ENCODE measurements around the gene PWP1.
"Not testable (repeated sequence)": the region's sequence is repeated elsewhere in the genome, so short reads cannot be mapped to it uniquely, and the experiment has no call there.

DNA sequence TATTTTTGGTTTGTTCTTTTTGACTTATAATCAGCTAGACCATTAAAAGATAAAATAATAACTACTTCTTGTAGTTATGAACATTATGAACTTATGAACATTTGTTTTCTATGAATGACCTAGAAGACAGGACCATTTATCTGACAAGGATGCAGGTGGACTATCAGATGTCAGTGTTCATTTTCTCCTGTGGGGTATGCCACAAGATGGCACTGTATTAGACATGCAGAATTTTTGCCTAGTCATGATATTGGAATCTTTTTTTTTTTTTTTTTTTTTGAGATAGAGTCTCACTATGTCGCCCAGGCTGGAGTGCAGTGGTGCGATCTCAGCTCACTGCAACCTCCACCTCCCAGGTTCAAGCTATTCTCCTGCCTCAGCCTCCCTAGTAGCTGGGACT, 10.2 kb downstream of the PWP1 start:
- TF ChIP-seq, protein P1, sequence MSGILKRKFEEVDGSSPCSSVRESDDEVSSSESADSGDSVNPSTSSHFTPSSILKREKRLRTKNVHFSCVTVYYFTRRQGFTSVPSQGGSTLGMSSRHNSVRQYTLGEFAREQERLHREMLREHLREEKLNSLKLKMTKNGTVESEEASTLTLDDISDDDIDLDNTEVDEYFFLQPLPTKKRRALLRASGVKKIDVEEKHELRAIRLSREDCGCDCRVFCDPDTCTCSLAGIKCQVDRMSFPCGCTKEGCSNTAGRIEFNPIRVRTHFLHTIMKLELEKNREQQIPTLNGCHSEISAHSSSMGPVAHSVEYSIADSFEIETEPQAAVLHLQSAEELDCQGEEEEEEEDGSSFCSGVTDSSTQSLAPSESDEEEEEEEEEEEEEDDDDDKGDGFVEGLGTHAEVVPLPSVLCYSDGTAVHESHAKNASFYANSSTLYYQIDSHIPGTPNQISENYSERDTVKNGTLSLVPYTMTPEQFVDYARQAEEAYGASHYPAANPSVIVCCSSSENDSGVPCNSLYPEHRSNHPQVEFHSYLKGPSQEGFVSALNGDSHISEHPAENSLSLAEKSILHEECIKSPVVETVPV (CRISPR knock-in tag; IDR thresholded peaks at IDR 0.05) = not testable (repeated sequence)
- TF ChIP-seq, protein P2, sequence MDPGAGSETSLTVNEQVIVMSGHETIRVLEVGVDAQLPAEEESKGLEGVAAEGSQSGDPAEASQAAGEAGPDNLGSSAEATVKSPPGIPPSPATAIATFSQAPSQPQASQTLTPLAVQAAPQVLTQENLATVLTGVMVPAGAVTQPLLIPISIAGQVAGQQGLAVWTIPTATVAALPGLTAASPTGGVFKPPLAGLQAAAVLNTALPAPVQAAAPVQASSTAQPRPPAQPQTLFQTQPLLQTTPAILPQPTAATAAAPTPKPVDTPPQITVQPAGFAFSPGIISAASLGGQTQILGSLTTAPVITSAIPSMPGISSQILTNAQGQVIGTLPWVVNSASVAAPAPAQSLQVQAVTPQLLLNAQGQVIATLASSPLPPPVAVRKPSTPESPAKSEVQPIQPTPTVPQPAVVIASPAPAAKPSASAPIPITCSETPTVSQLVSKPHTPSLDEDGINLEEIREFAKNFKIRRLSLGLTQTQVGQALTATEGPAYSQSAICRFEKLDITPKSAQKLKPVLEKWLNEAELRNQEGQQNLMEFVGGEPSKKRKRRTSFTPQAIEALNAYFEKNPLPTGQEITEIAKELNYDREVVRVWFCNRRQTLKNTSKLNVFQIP (CRISPR knock-in tag; IDR thresholded peaks at IDR 0.05; ENCODE audit: borderline replicate concordance, low read depth) = not testable (repeated sequence)
- TF ChIP-seq, protein P3, sequence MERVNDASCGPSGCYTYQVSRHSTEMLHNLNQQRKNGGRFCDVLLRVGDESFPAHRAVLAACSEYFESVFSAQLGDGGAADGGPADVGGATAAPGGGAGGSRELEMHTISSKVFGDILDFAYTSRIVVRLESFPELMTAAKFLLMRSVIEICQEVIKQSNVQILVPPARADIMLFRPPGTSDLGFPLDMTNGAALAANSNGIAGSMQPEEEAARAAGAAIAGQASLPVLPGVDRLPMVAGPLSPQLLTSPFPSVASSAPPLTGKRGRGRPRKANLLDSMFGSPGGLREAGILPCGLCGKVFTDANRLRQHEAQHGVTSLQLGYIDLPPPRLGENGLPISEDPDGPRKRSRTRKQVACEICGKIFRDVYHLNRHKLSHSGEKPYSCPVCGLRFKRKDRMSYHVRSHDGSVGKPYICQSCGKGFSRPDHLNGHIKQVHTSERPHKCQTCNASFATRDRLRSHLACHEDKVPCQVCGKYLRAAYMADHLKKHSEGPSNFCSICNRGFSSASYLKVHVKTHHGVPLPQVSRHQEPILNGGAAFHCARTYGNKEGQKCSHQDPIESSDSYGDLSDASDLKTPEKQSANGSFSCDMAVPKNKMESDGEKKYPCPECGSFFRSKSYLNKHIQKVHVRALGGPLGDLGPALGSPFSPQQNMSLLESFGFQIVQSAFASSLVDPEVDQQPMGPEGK (CRISPR knock-in tag; IDR thresholded peaks at IDR 0.05; ENCODE audit: borderline replicate concordance) = not testable (repeated sequence)
- TF ChIP-seq, protein P4, sequence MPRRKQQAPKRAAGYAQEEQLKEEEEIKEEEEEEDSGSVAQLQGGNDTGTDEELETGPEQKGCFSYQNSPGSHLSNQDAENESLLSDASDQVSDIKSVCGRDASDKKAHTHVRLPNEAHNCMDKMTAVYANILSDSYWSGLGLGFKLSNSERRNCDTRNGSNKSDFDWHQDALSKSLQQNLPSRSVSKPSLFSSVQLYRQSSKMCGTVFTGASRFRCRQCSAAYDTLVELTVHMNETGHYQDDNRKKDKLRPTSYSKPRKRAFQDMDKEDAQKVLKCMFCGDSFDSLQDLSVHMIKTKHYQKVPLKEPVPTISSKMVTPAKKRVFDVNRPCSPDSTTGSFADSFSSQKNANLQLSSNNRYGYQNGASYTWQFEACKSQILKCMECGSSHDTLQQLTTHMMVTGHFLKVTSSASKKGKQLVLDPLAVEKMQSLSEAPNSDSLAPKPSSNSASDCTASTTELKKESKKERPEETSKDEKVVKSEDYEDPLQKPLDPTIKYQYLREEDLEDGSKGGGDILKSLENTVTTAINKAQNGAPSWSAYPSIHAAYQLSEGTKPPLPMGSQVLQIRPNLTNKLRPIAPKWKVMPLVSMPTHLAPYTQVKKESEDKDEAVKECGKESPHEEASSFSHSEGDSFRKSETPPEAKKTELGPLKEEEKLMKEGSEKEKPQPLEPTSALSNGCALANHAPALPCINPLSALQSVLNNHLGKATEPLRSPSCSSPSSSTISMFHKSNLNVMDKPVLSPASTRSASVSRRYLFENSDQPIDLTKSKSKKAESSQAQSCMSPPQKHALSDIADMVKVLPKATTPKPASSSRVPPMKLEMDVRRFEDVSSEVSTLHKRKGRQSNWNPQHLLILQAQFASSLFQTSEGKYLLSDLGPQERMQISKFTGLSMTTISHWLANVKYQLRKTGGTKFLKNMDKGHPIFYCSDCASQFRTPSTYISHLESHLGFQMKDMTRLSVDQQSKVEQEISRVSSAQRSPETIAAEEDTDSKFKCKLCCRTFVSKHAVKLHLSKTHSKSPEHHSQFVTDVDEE (CRISPR knock-in tag; IDR thresholded peaks at IDR 0.05) = not testable (repeated sequence)
- not testable (repeated sequence) for TF ChIP-seq ARNTL (CRISPR knock-in tag; IDR thresholded peaks at IDR 0.05; ENCODE audit: borderline replicate concordance, low read depth); ZFP30 (CRISPR knock-in tag; IDR thresholded peaks at IDR 0.05); ZNF565 (CRISPR knock-in tag; conservative IDR thresholded peaks at IDR 0.05; ENCODE audit: low read depth); GLIS3 (CRISPR knock-in tag; IDR thresholded peaks at IDR 0.05); ZFP3 (CRISPR knock-in tag; IDR thresholded peaks at IDR 0.05); ISL1 (CRISPR knock-in tag; IDR thresholded peaks at IDR 0.05); ZNF8 (CRISPR knock-in tag; IDR thresholded peaks at IDR 0.05); TOX (CRISPR knock-in tag; IDR thresholded peaks at IDR 0.05; ENCODE audit: borderline replicate concordance); BACH2 (CRISPR knock-in tag; IDR thresholded peaks at IDR 0.05; ENCODE audit: borderline replicate concordance)
- TF ChIP-seq, protein P5, sequence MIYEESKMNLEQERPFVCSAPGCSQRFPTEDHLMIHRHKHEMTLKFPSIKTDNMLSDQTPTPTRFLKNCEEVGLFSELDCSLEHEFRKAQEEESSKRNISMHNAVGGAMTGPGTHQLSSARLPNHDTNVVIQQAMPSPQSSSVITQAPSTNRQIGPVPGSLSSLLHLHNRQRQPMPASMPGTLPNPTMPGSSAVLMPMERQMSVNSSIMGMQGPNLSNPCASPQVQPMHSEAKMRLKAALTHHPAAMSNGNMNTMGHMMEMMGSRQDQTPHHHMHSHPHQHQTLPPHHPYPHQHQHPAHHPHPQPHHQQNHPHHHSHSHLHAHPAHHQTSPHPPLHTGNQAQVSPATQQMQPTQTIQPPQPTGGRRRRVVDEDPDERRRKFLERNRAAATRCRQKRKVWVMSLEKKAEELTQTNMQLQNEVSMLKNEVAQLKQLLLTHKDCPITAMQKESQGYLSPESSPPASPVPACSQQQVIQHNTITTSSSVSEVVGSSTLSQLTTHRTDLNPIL (CRISPR knock-in tag; IDR thresholded peaks at IDR 0.05; ENCODE audit: low read depth) = not testable (repeated sequence)
